Testis (tissue), 2 donors: ENCODE measurements around the gene RNF11.

Experiments used
- POLR2A ChIP-seq: fragments of 450-650 bp; IDR thresholded peaks from one replicate; pipeline ENCODE4 v1.6.1; 2017; ENCODE audit warnings: antibody characterized with exemption, mild to moderate bottlenecking, moderate library complexity
- TF ChIP-seq, protein P1 (sequence below), 3 experiments: fragments of 450-650 bp in 2 of 3; fragments of 200-600 bp in 1 of 3; sonication (generic) in 1 of 3; IDR thresholded peaks; one replicate each; pipeline ENCODE4 v1.5.1; 2016 to 2019; ENCODE audit warnings: antibody characterized with exemption in 3 of 3, mild to moderate bottlenecking in 2 of 3, moderate library complexity in 1 of 3

DNA sequence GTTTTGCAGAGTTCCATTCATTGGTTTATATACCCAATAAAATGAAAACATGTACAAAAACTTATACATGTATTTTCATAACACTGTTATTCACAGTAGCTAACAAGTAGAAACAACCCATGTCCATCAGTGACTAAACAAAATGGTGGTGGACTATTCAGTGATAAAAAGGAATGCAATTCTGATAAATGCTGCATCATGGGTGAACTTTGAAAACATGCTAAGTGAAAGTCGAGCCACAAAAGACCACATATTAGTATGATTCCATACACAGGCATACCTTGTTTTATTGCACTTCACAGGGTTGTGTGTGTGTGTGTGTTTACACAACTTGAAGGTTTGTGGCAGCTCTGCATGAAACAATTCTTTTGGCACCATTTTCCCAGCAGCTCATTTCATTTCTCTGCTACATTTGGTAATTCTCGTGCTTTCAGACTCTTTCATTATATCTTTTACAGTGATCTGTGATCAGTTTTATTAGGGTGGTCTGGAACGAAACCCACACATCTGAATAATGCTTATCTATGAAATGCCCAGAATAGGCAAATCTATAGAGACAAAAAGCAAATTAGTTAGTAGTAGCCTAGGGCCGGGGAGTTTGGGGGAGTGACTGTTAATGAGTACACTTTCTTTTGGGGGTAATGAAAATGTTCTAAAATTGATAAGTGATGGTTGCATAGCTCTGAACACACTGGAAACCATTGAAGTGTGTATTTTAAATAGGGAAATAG is 27.2 kb downstream of the RNF11 start:
- TF ChIP-seq, protein P1, sequence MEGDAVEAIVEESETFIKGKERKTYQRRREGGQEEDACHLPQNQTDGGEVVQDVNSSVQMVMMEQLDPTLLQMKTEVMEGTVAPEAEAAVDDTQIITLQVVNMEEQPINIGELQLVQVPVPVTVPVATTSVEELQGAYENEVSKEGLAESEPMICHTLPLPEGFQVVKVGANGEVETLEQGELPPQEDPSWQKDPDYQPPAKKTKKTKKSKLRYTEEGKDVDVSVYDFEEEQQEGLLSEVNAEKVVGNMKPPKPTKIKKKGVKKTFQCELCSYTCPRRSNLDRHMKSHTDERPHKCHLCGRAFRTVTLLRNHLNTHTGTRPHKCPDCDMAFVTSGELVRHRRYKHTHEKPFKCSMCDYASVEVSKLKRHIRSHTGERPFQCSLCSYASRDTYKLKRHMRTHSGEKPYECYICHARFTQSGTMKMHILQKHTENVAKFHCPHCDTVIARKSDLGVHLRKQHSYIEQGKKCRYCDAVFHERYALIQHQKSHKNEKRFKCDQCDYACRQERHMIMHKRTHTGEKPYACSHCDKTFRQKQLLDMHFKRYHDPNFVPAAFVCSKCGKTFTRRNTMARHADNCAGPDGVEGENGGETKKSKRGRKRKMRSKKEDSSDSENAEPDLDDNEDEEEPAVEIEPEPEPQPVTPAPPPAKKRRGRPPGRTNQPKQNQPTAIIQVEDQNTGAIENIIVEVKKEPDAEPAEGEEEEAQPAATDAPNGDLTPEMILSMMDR (IDR thresholded peaks at IDR 0.05) = no peak
- TF ChIP-seq POLR2A = no peak
